CD8-positive, alpha-beta memory T cell (primary cell): ENCODE results near the gene LRRC3C. TPM values are rescaled to one million over a fixed set of nuclear protein-coding genes. Genes with fewer than 3 reads are reported as not detected.
"Not testable (repeated sequence)": the region's sequence is repeated elsewhere in the genome, so short reads cannot be mapped to it uniquely, and the experiment has no call there.

ENCODE experiments used
- CTCF ChIA-PET: fragments of 350-600 bp; sonication (Branson Sonifier 250); formaldehyde crosslinking; loops from one replicate; lab custom pipeline; 2021; ENCODE audit warnings: antibody characterized with exemption; lab: Charles Lee
- POLR2A ChIA-PET: fragments of 350-600 bp; sonication (Branson Sonifier 250); formaldehyde crosslinking; loops from one replicate; lab custom pipeline; 2021; ENCODE audit warnings: antibody characterized with exemption; lab: Charles Lee
- DNase-seq, 5 donors: peaks; one replicate each; pipeline versions ENCODE4 v3.0.0 to v3.0.0-alpha.2; 2020 to 2022; ENCODE audit warnings: mixed read lengths in 1 of 5
- H3K27ac ChIP-seq: one replicate; pipeline ENCODE4 v1.7.0; 2013; ENCODE audit warnings: low read depth, mild to moderate bottlenecking, low read length, moderate library complexity
- H3K27me3 ChIP-seq: 2 replicates; pipeline ENCODE4 v1.7.0; 2013; ENCODE audit warnings: low read length, mild to moderate bottlenecking; ENCODE audit not compliant: insufficient read depth, poor library complexity, severe bottlenecking
- H3K36me3 ChIP-seq: 2 replicates; pipeline ENCODE4 v1.7.0; 2013; ENCODE audit warnings: mild to moderate bottlenecking, low read length, moderate library complexity; ENCODE audit not compliant: insufficient read depth
- H3K4me1 ChIP-seq: 2 replicates; pipeline ENCODE4 v1.7.0; 2013; ENCODE audit warnings: mild to moderate bottlenecking, low read length, moderate library complexity; ENCODE audit not compliant: insufficient read depth
- H3K4me3 ChIP-seq: 2 replicates; pipeline ENCODE4 v1.7.0; 2013; ENCODE audit warnings: mild to moderate bottlenecking, low read length
- H3K9me3 ChIP-seq: 2 replicates; pipeline ENCODE4 v1.7.0; 2013; ENCODE audit warnings: mild to moderate bottlenecking, low read length
- H3K27ac Mint-ChIP-seq, 8 donors: one replicate each; pipeline ENCODE4 v1.8.0; 2020 to 2021; ENCODE audit warnings: mixed read lengths in 8 of 8, mild to moderate bottlenecking in 6 of 8, inconsistent platforms in 3 of 8, moderate library complexity in 3 of 8
- H3K27me3 Mint-ChIP-seq, 2 donors: one replicate each; pipeline ENCODE4 v1.8.0; 2020 to 2021; ENCODE audit warnings: mixed read lengths in 2 of 2, mild to moderate bottlenecking in 1 of 2, moderate library complexity in 1 of 2
- H3K36me3 Mint-ChIP-seq, 3 donors: one replicate each; pipeline ENCODE4 v1.8.0; 2020 to 2021; ENCODE audit warnings: mixed read lengths in 3 of 3, inconsistent platforms in 1 of 3, mild to moderate bottlenecking in 1 of 3
- H3K4me1 Mint-ChIP-seq, 3 donors: one replicate each; pipeline ENCODE4 v1.8.0; 2020 to 2021; ENCODE audit warnings: mixed read lengths in 3 of 3, inconsistent platforms in 1 of 3, mild to moderate bottlenecking in 1 of 3
- H3K4me3 Mint-ChIP-seq, 7 donors: one replicate each; pipeline ENCODE4 v1.8.0; 2020 to 2021; ENCODE audit warnings: mixed read lengths in 7 of 7, mild to moderate bottlenecking in 6 of 7, moderate library complexity in 4 of 7, inconsistent platforms in 2 of 7
- H3K9me3 Mint-ChIP-seq, 5 donors: one replicate each; pipeline ENCODE4 v1.8.0; 2020 to 2022; ENCODE audit warnings: mixed read lengths in 5 of 5, mild to moderate bottlenecking in 3 of 5, moderate library complexity in 2 of 5, inconsistent platforms in 1 of 5
- polyA plus RNA-seq: library from polyadenylated mRNA; unstranded; fragments of 300-500 nt; fragmentation: Illumina TruSeq; gene quantifications from one replicate; pipeline ENCODE4 v1.2.3, GENCODE V29; 2021
- total RNA-seq, 2 experiments: library from RNA; stranded (reverse); gene quantifications; one replicate each; pipeline ENCODE4 v1.2.3, GENCODE V29; 2021

LRRC3C gene
- total RNA-seq (not detected), polyA plus RNA-seq (not detected)

DNA sequence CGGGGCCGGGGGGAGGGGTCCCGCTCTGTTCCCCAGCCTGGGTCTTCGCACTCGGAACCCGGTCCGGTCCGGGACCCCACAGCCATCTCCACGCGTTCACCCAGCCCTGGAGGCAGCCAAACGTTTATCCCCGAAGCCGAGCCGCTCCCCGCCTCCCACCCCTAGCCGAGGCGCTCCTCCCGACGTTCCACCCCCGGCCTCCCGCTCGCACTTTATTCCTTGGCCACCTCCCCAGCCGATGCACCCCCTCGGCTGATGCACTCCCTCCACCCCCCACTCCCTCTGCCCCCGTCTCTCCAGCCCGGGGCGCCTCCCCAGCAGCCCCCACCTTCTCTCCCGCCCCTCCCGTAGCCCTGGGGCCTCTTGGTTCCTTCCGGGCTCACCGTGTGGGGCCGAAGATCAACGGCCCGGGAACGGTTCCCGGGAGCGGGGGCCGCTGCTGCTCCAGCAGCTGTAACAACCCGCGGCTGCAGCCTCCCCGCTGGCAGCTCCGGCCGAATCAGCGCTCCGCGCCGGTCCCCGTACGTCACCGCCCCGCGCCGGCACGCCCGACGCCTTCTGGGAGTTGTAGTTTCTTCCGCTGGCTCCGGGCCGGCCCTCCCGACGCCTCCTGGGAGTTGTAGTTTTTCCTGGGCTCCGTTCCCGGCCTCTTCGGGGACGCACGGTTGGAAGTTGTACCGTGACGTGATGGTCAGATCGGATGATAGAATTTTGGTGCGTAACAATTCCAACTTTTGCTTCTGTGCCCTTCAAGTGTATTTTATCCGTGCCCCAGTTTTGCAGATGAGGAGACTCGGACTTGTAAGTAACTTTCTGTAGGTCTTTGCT lies at the start of gene LRRC3C, which contains the start of gene ORMDL3:
TSS of gene LRRC3C (plus strand) at position 632 of the 828 bp plus-strand sequence. CDS start 13,792 bp downstream, outside the sequence.
TSS of gene ORMDL3 (minus strand) at position 501 of the 828 bp plus-strand sequence. CDS start 3,398 bp downstream, outside the sequence.
- Mint-ChIP-seq H3K4me1 (peaks cover 41 to 56% (median 46%) of the 10 kb centered on the region in 3 donors), H3K36me3 (peaks cover 0 to 37% (median 5%) of the 10 kb centered on the region in 3 donors)
- peaks cover 46% of the 10 kb centered on the region for H3K4me1 ChIP-seq

GRCh38 chr17:39886102-39886501 lies 41.4 kb upstream of the LRRC3C start:
- H3K27ac ChIP-seq, H3K9me3 ChIP-seq, H3K4me3 Mint-ChIP-seq, H3K9me3 Mint-ChIP-seq, H3K4me3 ChIP-seq, H3K27ac Mint-ChIP-seq, H3K36me3 ChIP-seq, H3K4me1 ChIP-seq, H3K36me3 Mint-ChIP-seq, DNase-seq, H3K4me1 Mint-ChIP-seq, POLR2A ChIA-PET, CTCF ChIA-PET, H3K27me3 ChIP-seq: not testable (repeated sequence)
- peaks cover 3 to 21% of the 10 kb centered on the region in 2 donors for H3K27me3 Mint-ChIP-seq

More for the DNA sequence above, at the start of gene LRRC3C, which contains the start of gene ORMDL3:
- peaks cover 16% of the 10 kb centered on the region for H3K36me3 ChIP-seq
- peak within 1 kb of the TSS; percentile 71 for H3K4me3 ChIP-seq
- DNase-seq, result peak; percentile 83 to 92 (median 89)
- no peaks in the 10 kb centered on the region for H3K9me3 ChIP-seq
- Mint-ChIP-seq H3K4me3 (peak within 1 kb of the TSS; percentile 85 to 96 (median 92)), H3K27me3 (no peaks in the 10 kb centered on the region), H3K27ac (peak within 1 kb of the TSS; percentile 91 to 98 (median 94)), H3K9me3 (no peaks in the 10 kb centered on the region)
- no peaks in the 10 kb centered on the region for H3K27me3 ChIP-seq
- H3K27ac ChIP-seq, result peak within 1 kb of the TSS; percentile 57
- CTCF ChIA-PET, result interaction anchor here (1.0 to 2.3 kb wide), 4 partner anchors 31 to 173 kb away, joined by 3 to 10 read pairs (median 6); partner anchors contain the start of genes IKZF3 and PSMD3
- POLR2A ChIA-PET, result interaction anchor here (0.7 to 1.9 kb wide), 4 partner anchors 53 to 172 kb away, joined by 3 to 13 read pairs (median 4); partner anchors contain the start of gene PSMD3

DNA sequence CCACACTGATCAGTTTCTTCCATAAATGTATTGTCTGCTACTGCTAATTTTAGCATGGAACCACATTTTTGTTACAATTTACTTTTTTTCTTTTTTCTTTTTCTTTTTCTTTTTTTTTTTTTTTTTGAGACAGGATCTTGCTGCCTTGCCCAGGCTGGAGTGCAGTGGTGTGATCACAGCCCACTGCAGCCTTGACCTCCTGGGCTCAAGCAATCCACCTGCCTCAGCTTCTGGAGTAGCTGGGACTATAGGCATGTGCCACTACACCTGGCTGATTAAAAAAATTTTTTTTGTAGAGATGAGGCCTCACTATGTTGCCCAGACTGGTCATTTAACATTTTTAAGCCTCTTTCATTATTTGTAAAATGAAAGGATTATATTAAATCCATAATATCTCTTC lies 40.5 kb upstream of the LRRC3C start:
- no peak overlapping the region for H3K27ac Mint-ChIP-seq
- no peak for DNase-seq
- peaks cover 0 to 4% (median 0%) of the 10 kb centered on the region in 5 donors for H3K9me3 Mint-ChIP-seq
- no peaks in the 10 kb centered on the region for H3K4me1 Mint-ChIP-seq
- ChIA-PET POLR2A (interaction anchor here (1.0 kb wide), 1 partner anchor 28 kb away, joined by 3 read pairs; no protein-coding TSS in a partner anchor), CTCF (interaction anchor here (1.3 kb wide), 1 partner anchor 265 kb away, joined by 4 read pairs; no protein-coding TSS in a partner anchor)
- Histone ChIP-seq H3K27me3 (no peaks in the 10 kb centered on the region), H3K4me1 (no peaks in the 10 kb centered on the region), H3K4me3 (no peak overlapping the region), H3K36me3 (no peaks in the 10 kb centered on the region), H3K27ac (no peak overlapping the region), H3K9me3 (no peaks in the 10 kb centered on the region)
- no peak overlapping the region for H3K4me3 Mint-ChIP-seq
- H3K36me3 Mint-ChIP-seq, result no peaks in the 10 kb centered on the region
- peaks cover 3 to 26% of the 10 kb centered on the region in 2 donors for H3K27me3 Mint-ChIP-seq

DNA sequence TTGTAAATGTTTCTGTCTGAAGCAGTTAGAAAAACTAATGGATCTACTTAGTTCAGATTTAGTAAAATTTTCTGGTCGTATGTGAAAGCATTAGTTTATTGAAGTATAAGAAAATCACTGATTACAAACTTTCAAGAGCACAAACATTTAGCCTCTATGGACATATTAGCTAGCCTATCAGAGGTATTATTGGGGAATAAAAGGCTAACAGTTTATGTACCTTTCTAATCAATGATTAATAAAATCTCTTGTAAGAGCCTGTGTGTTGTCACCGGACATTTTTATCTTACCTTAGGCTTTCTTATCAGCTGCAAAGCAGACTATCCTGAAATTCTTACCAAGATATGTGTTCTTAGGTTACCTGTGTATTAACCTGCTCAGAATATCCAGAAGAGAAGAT lies 38.3 kb upstream of the LRRC3C start:
- Histone ChIP-seq H3K4me3 (no peak overlapping the region), H3K27ac (no peak overlapping the region), H3K9me3 (no peaks in the 10 kb centered on the region), H3K27me3 (no peaks in the 10 kb centered on the region), H3K36me3 (no peaks in the 10 kb centered on the region), H3K4me1 (no peaks in the 10 kb centered on the region)
- Mint-ChIP-seq H3K27me3 (peaks cover 3 to 31% of the 10 kb centered on the region in 2 donors), H3K27ac (no peak overlapping the region), H3K9me3 (peaks cover 0 to 4% (median 0%) of the 10 kb centered on the region in 5 donors), H3K36me3 (no peaks in the 10 kb centered on the region), H3K4me3 (no peak overlapping the region), H3K4me1 (no peaks in the 10 kb centered on the region)
- ChIA-PET POLR2A (no interaction called here), CTCF (interaction anchor here (0.6 to 1.0 kb wide), 2 partner anchors 9 to 158 kb away, joined by 3 read pairs; no protein-coding TSS in a partner anchor)
- DNase-seq, result no peak

- POLR2A ChIA-PET, result interaction anchor here (1.3 kb wide), 1 partner anchor 118 kb away, joined by 3 read pairs; no protein-coding TSS in a partner anchor
- no peak overlapping the region for H3K4me3 Mint-ChIP-seq
- H3K27ac Mint-ChIP-seq, result peak overlapping the region in 4 of 8 donors; percentile 24 to 95 (median 58)
- H3K36me3 Mint-ChIP-seq, result peaks cover 0 to 3% (median 2%) of the 10 kb centered on the region in 3 donors
- H3K36me3 ChIP-seq, result no peaks in the 10 kb centered on the region
- H3K27me3 Mint-ChIP-seq, result peaks cover 0 to 13% of the 10 kb centered on the region in 2 donors
- peaks cover 4 to 9% (median 4%) of the 10 kb centered on the region in 3 donors for H3K4me1 Mint-ChIP-seq
- H3K4me3 ChIP-seq, result no peak overlapping the region
- H3K27ac ChIP-seq, result no peak overlapping the region
- H3K27me3 ChIP-seq, result no peaks in the 10 kb centered on the region
- H3K4me1 ChIP-seq, result no peaks in the 10 kb centered on the region
- CTCF ChIA-PET, result interaction anchor here (1.0 kb wide), 1 partner anchor 64 kb away, joined by 3 read pairs; no protein-coding TSS in a partner anchor
- H3K9me3 Mint-ChIP-seq, result peaks cover 0 to 4% (median 0%) of the 10 kb centered on the region in 5 donors
- no peak for DNase-seq
- H3K9me3 ChIP-seq, result no peaks in the 10 kb centered on the region
These were observed 32.7 kb upstream of the LRRC3C start for GRCh38 chr17:39894681-39895376.

GRCh38 chr17:39898088-39898487 lies 29.4 kb upstream of the LRRC3C start:
- ChIA-PET CTCF (no interaction called here), POLR2A (no interaction called here)
- DNase-seq, result no peak
- Mint-ChIP-seq H3K4me1 (peaks cover 6 to 11% (median 8%) of the 10 kb centered on the region in 3 donors), H3K9me3 (no peaks in the 10 kb centered on the region), H3K27ac (peak overlapping the region in 1 of 8 donors; percentile 15), H3K36me3 (peaks cover 0 to 6% (median 3%) of the 10 kb centered on the region in 3 donors), H3K27me3 (no peaks in the 10 kb centered on the region), H3K4me3 (no peak overlapping the region)
- H3K4me1 ChIP-seq, result peaks cover 5% of the 10 kb centered on the region
- no peak overlapping the region for H3K4me3 ChIP-seq
- no peak overlapping the region for H3K27ac ChIP-seq
- H3K36me3 ChIP-seq, result no peaks in the 10 kb centered on the region
- H3K9me3 ChIP-seq, result no peaks in the 10 kb centered on the region
- no peaks in the 10 kb centered on the region for H3K27me3 ChIP-seq

- Mint-ChIP-seq H3K36me3 (peaks cover 0 to 9% (median 4%) of the 10 kb centered on the region in 3 donors), H3K4me3 (no peak overlapping the region), H3K9me3 (no peaks in the 10 kb centered on the region), H3K4me1 (peaks cover 14 to 22% (median 16%) of the 10 kb centered on the region in 3 donors), H3K27me3 (no peaks in the 10 kb centered on the region), H3K27ac (peak overlapping the region in 1 of 8 donors; percentile 36)
- POLR2A ChIA-PET, result no interaction called here
- Histone ChIP-seq H3K4me3 (no peak overlapping the region), H3K4me1 (peaks cover 14% of the 10 kb centered on the region), H3K27ac (no peak overlapping the region), H3K27me3 (no peaks in the 10 kb centered on the region), H3K36me3 (no peaks in the 10 kb centered on the region), H3K9me3 (no peaks in the 10 kb centered on the region)
- CTCF ChIA-PET, result no interaction called here
- no peak for DNase-seq
These were observed 28.3 kb upstream of the LRRC3C start for GRCh38 chr17:39899215-39899614.
